Peyer's patch (tissue), 4 donors: ENCODE measurements around the gene MISFA.

ENCODE experiments used
- POLR2A ChIP-seq, 2 donors: fragments of 450-650 bp; IDR thresholded peaks; one replicate each; pipeline ENCODE4 v1.5.1; 2017; ENCODE audit warnings: antibody characterized with exemption in 2 of 2, mild to moderate bottlenecking in 2 of 2, moderate library complexity in 2 of 2
- TF ChIP-seq, protein P1 (sequence below), 6 experiments: fragments of 450-650 bp in 4 of 6; fragments of 200-600 bp in 2 of 6; sonication (generic) in 1 of 6; IDR thresholded peaks; one replicate each; pipeline ENCODE4 v1.5.1; 2017 to 2019; ENCODE audit warnings: antibody characterized with exemption in 6 of 6, mild to moderate bottlenecking in 3 of 6, moderate library complexity in 1 of 6

DNA sequence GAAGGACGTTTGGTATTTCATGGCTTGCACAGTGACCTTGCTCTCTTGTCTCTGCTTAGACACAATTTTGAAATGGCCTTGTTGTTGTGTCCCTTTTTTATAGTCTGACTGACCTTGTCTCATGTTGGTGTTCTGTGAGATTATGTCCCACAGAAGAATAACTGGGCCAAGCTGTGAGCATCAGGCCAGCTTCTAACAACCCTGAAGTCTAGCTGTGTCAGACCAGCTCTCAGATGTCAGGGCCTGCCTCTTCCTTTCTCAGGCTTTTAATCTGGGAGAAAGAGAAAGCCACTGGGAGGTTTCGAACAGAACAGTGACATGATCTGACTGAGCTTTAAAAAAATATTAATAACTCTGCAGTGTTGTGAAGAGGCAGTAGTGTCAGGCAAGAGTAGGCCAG, 9.0 kb upstream of the MISFA start:
- TF ChIP-seq, protein P1, sequence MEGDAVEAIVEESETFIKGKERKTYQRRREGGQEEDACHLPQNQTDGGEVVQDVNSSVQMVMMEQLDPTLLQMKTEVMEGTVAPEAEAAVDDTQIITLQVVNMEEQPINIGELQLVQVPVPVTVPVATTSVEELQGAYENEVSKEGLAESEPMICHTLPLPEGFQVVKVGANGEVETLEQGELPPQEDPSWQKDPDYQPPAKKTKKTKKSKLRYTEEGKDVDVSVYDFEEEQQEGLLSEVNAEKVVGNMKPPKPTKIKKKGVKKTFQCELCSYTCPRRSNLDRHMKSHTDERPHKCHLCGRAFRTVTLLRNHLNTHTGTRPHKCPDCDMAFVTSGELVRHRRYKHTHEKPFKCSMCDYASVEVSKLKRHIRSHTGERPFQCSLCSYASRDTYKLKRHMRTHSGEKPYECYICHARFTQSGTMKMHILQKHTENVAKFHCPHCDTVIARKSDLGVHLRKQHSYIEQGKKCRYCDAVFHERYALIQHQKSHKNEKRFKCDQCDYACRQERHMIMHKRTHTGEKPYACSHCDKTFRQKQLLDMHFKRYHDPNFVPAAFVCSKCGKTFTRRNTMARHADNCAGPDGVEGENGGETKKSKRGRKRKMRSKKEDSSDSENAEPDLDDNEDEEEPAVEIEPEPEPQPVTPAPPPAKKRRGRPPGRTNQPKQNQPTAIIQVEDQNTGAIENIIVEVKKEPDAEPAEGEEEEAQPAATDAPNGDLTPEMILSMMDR (IDR thresholded peaks at IDR 0.05) = no peak
- no peak for TF ChIP-seq POLR2A (IDR thresholded peaks at IDR 0.05)
